ENCODE data around the gene TMEM209.

GRCh38 chr7:130133029-130133782 lies 72.0 kb downstream of the TMEM209 start:
- no peak for TF ChIP-seq CTCF (IDR thresholded peaks at IDR 0.05)
- TF ChIP-seq, protein P1, sequence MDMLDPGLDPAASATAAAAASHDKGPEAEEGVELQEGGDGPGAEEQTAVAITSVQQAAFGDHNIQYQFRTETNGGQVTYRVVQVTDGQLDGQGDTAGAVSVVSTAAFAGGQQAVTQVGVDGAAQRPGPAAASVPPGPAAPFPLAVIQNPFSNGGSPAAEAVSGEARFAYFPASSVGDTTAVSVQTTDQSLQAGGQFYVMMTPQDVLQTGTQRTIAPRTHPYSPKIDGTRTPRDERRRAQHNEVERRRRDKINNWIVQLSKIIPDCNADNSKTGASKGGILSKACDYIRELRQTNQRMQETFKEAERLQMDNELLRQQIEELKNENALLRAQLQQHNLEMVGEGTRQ (IDR thresholded peaks at IDR 0.05): no peak
- TF ChIP-seq JUN (IDR thresholded peaks at IDR 0.05): no peak

Data from A549 (cell line).